Colonic mucosa (tissue), 4 donors: ENCODE data around the gene UBAC2. TPM values are rescaled to one million over a fixed set of nuclear protein-coding genes. Genes with fewer than 3 reads are reported as not detected.

ENCODE experiments used
- DNase-seq: peaks from one replicate; pipeline ENCODE4 v3.0.0-alpha.2; 2020
- H3K27ac ChIP-seq: fragments of 200-600 bp; one replicate; pipeline ENCODE4 v1.8.0; 2021
- H3K27me3 ChIP-seq: fragments of 200-600 bp; one replicate; pipeline ENCODE4 v1.8.0; 2021
- H3K36me3 ChIP-seq: fragments of 200-600 bp; one replicate; pipeline ENCODE4 v1.8.0; 2021
- H3K4me1 ChIP-seq: fragments of 200-600 bp; one replicate; pipeline ENCODE4 v1.8.0; 2021; ENCODE audit warnings: mild to moderate bottlenecking
- H3K4me3 ChIP-seq: fragments of 200-600 bp; one replicate; pipeline ENCODE4 v1.8.0; 2021
- H3K9ac ChIP-seq, 2 donors: one replicate each; pipeline ENCODE4 v1.7.0; 2013; ENCODE audit warnings: control low read depth in 2 of 2, low read depth in 2 of 2, low read length in 2 of 2
- H3K9me3 ChIP-seq: fragments of 200-600 bp; one replicate; pipeline ENCODE4 v1.8.0; 2021
- intact Hi-C: fragments of 100-400 bp; cut with DNase I; formaldehyde crosslinking; loops from one replicate; pipeline ENCODE4 v1.14.1; 2022
- total RNA-seq, 2 donors: library from RNA; stranded (reverse); fragmentation: NEBNext Ultra II Directional in 1 of 2; extraction: Animal tissue kit (Norgen Biotek cat#: 25700) in 1 of 2; gene quantifications; one replicate each; pipeline ENCODE4 v1.2.1, GENCODE V29; 2021
- TF ChIP-seq, protein P1 (sequence below): fragments of 200-600 bp; IDR thresholded peaks from one replicate; pipeline ENCODE4 v1.8.0; 2022; ENCODE audit warnings: antibody characterized with exemption, mild to moderate bottlenecking
- donor health status: healthy.
- donor health status: DM: no; HTN: no; CAD: no.
- donor health status: DM: no; HTN: no; CAD: no.

The UBAC2 gene
- total RNA-seq, 2 donors from 2014 or later, result 67.6 to 88.4 TPM

DNA sequence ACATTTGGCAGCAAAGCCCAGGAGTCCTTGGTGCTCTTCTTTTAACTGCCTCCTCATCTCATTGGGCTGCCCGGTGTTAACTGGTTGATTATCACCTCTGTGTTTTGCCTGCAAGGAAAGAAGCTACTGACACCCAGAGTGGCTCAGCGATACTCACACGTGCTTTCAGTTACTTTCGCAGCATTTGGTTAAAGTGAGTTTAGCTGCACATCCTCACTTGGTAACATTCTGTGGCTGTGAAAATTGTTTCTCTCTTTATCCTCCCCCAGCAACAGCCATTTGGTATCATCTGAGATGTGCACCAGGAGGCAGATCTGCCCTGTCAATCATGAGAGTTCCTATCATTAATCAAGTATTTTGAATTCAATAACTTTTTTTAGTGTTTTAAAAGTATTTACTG lies 151.1 kb downstream of the UBAC2 start:
- no peaks in the 10 kb centered on the region for H3K36me3 ChIP-seq
- no peak overlapping the region for H3K9ac ChIP-seq
- H3K27me3 ChIP-seq, result no peaks in the 10 kb centered on the region
- intact Hi-C loops, result no loop called here
- H3K27ac ChIP-seq, result no peak overlapping the region
- no peaks in the 10 kb centered on the region for H3K9me3 ChIP-seq
- no peaks in the 10 kb centered on the region for H3K4me1 ChIP-seq
- no peak for DNase-seq
- H3K4me3 ChIP-seq, result no peak overlapping the region
- TF ChIP-seq, protein P1, sequence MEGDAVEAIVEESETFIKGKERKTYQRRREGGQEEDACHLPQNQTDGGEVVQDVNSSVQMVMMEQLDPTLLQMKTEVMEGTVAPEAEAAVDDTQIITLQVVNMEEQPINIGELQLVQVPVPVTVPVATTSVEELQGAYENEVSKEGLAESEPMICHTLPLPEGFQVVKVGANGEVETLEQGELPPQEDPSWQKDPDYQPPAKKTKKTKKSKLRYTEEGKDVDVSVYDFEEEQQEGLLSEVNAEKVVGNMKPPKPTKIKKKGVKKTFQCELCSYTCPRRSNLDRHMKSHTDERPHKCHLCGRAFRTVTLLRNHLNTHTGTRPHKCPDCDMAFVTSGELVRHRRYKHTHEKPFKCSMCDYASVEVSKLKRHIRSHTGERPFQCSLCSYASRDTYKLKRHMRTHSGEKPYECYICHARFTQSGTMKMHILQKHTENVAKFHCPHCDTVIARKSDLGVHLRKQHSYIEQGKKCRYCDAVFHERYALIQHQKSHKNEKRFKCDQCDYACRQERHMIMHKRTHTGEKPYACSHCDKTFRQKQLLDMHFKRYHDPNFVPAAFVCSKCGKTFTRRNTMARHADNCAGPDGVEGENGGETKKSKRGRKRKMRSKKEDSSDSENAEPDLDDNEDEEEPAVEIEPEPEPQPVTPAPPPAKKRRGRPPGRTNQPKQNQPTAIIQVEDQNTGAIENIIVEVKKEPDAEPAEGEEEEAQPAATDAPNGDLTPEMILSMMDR, result no peak

DNA sequence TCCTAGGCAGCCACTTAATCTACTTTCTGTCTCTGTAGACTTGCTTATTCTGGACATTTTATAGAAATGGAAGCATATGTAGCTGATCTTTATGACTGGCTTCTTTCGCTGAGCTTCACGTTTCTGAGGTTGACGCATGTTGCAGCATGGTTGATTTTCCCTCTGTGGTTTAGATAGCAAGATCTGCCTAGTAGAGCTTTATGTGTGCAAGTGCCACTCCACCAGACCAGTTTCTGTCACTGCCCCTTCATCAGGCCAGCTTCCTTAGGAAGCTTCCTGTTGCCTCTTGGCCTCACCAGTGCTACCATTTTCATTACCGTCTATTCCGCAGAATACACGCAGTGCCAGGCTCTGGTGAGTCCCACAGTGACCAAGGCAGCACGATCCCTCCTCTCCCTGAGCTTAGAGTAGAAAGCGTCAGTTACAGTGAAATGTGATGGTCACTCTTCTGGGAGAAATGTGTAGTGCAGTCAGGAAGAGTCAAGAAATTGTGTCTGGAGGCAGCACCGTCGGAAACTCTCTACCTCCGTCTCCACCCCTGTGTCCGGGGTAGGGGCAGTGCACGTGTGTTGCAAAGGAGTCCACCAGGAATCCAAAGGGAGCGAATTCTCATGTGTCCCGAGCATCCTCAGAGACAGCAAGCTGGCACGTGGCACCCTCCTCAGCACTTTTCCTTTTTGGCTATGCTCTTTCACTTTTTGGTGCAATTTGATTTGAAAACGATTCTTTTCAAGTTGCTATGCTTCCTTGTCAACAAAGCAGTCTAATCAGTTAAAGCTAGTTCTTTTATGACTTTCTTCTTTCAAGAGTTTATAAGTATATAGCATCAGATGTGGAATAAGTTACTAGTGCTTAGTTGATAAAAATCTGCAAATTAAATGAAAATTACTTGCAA lies 151.9 kb downstream of the UBAC2 start:
- no peak overlapping the region for H3K4me3 ChIP-seq
- H3K9ac ChIP-seq, result no peak overlapping the region
- TF ChIP-seq, protein P1, result no peak
- no peaks in the 10 kb centered on the region for H3K4me1 ChIP-seq
- no peak for DNase-seq
- intact Hi-C loops, result no loop called here
- no peaks in the 10 kb centered on the region for H3K36me3 ChIP-seq
- H3K27me3 ChIP-seq, result no peaks in the 10 kb centered on the region
- H3K9me3 ChIP-seq, result no peaks in the 10 kb centered on the region
- H3K27ac ChIP-seq, result no peak overlapping the region

DNA sequence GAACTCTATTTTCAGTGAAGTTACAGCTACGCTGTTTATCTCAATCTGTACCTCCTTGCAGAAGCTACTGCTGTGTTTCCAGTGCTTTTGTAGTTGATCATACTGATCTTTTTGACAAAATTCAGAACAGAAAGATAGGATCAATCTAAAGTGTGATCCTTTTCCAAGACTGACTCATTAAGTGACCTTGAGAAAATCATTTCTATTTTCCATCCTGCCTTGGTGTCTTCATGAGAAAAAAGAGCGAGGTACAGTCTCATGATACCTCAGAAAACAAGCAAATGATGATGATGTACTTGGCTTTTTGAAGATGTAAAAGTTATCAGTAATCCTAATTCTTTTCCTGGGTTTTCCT lies 152.6 kb downstream of the UBAC2 start:
- TF ChIP-seq, protein P1, result no peak
- no peaks in the 10 kb centered on the region for H3K9me3 ChIP-seq

DNA sequence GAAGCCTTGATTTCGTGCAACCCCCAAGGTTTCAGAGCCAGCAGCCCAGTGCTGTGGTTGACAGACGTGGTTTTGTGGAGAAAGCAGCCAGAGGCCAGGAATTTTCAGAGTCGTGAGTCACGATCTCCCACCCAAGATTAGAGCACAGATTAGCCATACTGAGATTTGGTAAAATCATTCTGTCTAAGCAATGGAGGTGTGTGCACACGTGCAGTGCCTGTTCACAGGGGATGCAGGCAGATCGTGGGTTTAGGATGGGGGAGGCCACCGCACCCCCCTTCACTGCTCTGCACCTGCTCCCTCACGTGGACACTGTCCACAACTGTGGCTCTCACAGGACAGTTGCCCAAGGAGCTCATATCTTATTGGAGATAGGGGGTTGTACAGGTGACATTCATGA lies 153.2 kb downstream of the UBAC2 start:
- Histone ChIP-seq H3K27ac (no peak overlapping the region), H3K4me3 (no peak overlapping the region), H3K4me1 (no peaks in the 10 kb centered on the region), H3K9me3 (no peaks in the 10 kb centered on the region), H3K27me3 (no peaks in the 10 kb centered on the region), H3K9ac (no peak overlapping the region), H3K36me3 (no peaks in the 10 kb centered on the region)
- intact Hi-C loops, result no loop called here
- DNase-seq, result no peak
- TF ChIP-seq, protein P1, result no peak

More for the DNA sequence above, 152.6 kb downstream of the UBAC2 start:
- H3K27me3 ChIP-seq, result no peaks in the 10 kb centered on the region
- no peak overlapping the region for H3K9ac ChIP-seq
- no peak for DNase-seq
- H3K4me1 ChIP-seq, result no peaks in the 10 kb centered on the region
- no peaks in the 10 kb centered on the region for H3K36me3 ChIP-seq
- no peak overlapping the region for H3K27ac ChIP-seq
- no peak overlapping the region for H3K4me3 ChIP-seq
- intact Hi-C loops, result no loop called here

DNA sequence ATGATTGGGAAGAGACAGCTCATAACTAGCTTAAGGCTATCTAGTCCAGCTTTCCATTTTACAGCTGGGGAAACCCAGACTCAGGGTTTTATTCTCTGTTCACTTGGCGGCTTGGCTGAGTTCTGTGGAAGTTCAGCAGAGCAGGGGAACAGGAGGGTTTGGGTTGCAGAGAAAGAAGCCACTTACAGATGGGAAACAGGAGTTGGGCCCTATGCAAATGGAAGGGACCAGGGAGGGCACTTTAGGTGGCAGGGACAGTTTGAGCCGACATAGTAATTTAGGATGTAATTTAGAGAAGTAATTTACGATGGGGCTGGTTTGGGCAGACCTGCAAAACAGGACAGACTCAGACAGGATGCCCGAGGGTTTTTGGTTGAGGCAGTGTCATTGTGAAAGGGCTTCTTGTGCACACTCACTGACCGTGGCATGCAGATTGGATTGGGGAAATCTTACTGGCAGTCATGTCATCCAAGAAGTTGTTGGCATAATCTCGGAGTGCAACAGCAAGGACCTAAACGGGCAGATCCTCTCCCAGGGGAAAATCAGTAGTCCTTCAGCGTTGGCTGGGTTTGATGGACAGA lies 153.8 kb downstream of the UBAC2 start:
- H3K27ac ChIP-seq, result no peak overlapping the region
- intact Hi-C loops, result no loop called here

More for the DNA sequence above, 153.8 kb downstream of the UBAC2 start:
- Histone ChIP-seq H3K9ac (no peak overlapping the region), H3K36me3 (no peaks in the 10 kb centered on the region), H3K4me3 (no peak overlapping the region), H3K27me3 (no peaks in the 10 kb centered on the region), H3K9me3 (no peaks in the 10 kb centered on the region), H3K4me1 (no peaks in the 10 kb centered on the region)
- no peak for DNase-seq
- TF ChIP-seq, protein P1, result no peak
